Muscle layer of colon (tissue), 2 donors: Measurements from ENCODE around the gene NLGN4X.

Source experiments
- H3K27ac ChIP-seq: one replicate; pipeline ENCODE4 v1.7.0; 2013; ENCODE audit warnings: low read depth, mild to moderate bottlenecking, low read length, moderate library complexity
- H3K27me3 ChIP-seq, 2 donors: one replicate each; pipeline ENCODE4 v1.7.0; 2013; ENCODE audit warnings: low read length in 2 of 2, mild to moderate bottlenecking in 2 of 2; ENCODE audit not compliant: insufficient read depth in 2 of 2, control insufficient read depth in 1 of 2
- H3K36me3 ChIP-seq: one replicate; pipeline ENCODE4 v1.7.0; 2013; ENCODE audit warnings: mild to moderate bottlenecking, low read length; ENCODE audit not compliant: insufficient read depth
- H3K4me1 ChIP-seq: one replicate; pipeline ENCODE4 v1.7.0; 2013; ENCODE audit warnings: mild to moderate bottlenecking, low read length; ENCODE audit not compliant: insufficient read depth
- H3K4me3 ChIP-seq, 2 donors: one replicate each; pipeline ENCODE4 v1.7.0; 2013; ENCODE audit warnings: low read length in 2 of 2, low read depth in 1 of 2, mild to moderate bottlenecking in 1 of 2, moderate library complexity in 1 of 2
- H3K9ac ChIP-seq: one replicate; pipeline ENCODE4 v1.7.0; 2013; ENCODE audit warnings: low read length
- H3K9me3 ChIP-seq: one replicate; pipeline ENCODE4 v1.7.0; 2013; ENCODE audit warnings: mild to moderate bottlenecking, low read length
- donor health status: abdominal sarcoma.
- donor health status: Adenocarcinoma of cecum.

NLGN4X gene

GRCh38 chrX:5852941-5853340 is 375.7 kb downstream of the NLGN4X start:
- Histone ChIP-seq H3K36me3 (no peaks in the 10 kb centered on the region), H3K9ac (no peak overlapping the region)

GRCh38 chrX:5842601-5843000 is 386.1 kb downstream of the NLGN4X start:
- no peaks in the 10 kb centered on the region for H3K4me1 ChIP-seq
- H3K9me3 ChIP-seq, result no peaks in the 10 kb centered on the region
- H3K4me3 ChIP-seq, result no peak overlapping the region
- no peaks in the 10 kb centered on the region for H3K27me3 ChIP-seq
- no peak overlapping the region for H3K9ac ChIP-seq
- no peak overlapping the region for H3K27ac ChIP-seq
- H3K36me3 ChIP-seq, result no peaks in the 10 kb centered on the region

More at GRCh38 chrX:5852941-5853340, 375.7 kb downstream of the NLGN4X start:
- Histone ChIP-seq H3K27ac (no peak overlapping the region), H3K9me3 (no peaks in the 10 kb centered on the region), H3K27me3 (no peaks in the 10 kb centered on the region), H3K4me3 (no peak overlapping the region), H3K4me1 (no peaks in the 10 kb centered on the region)
